GM21515 (cell line): ENCODE measurements around the gene DXO.
"Not testable (repeated sequence)": the region's sequence is repeated elsewhere in the genome, so short reads cannot be mapped to it uniquely, and the experiment has no call there.

ENCODE experiments used
- ATAC-seq: cut with Tn5 transposase; IDR thresholded peaks from one replicate; pipeline ENCODE4 v1.9.1; 2021; ENCODE audit not compliant: unreplicated experiment

DXO gene

GRCh38 chr6:31980195-31980876 is 8.4 kb upstream of the DXO start:
- not testable (repeated sequence) for ATAC-seq

GRCh38 chr6:31979238-31979898 is 7.4 kb upstream of the DXO start:
- no peak for ATAC-seq

DNA sequence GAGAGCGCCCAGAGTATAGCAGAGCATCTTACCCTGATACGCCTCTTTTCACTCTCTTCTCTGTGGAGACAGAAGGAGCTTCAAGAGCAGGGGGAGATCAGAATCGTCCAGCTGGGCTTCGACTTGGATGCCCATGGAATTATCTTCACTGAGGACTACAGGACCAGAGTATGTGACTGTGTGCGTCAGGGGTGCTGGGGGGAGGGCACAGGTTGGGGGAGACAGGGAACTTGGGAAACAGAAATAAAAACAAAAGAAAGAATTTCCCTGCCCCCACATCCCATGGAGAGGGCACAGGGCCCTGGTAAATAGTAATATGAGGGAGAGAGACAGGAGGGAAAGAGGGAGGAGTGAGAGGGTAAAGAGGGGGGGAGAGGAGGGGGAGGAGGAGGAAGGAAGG is 6.9 kb upstream of the DXO start:
- no peak for ATAC-seq

GRCh38 chr6:31977816-31978431 is 6.0 kb upstream of the DXO start:
- no peak for ATAC-seq

- ATAC-seq = not testable (repeated sequence)
Observed at GRCh38 chr6:31976065-31976464, 4.1 kb upstream of the DXO start.

DNA sequence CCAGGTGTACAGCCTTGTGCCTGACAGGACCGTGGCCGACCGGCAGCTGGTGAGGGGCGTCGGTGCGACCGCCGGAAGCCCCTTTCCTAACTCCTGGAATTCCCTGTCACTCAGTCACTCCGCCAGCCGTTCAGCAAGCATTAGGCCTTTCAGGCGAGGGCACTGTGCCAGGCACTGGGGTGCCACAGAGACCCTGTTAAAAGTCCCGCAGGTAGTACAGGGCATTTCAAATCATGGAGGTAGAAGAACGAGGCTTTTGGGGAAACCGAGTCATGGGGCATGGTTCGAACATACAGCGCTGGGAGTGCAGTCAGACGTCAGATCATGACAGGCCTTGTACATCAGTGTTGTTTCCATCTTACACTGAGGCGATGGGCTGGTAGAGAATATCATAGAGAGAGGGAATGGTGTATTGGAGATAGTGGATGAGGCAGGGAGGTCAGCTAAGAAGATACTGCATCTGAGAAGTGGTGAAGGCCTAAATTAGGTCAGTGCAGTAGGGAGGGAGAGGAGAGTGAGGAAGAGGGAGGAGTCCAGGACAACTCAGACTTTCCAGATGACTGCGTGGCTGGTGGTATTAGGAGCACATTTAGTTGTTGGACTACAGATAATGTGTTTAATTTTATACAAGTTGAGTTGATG is 892 bp upstream of the DXO start:
- no peak for ATAC-seq

GRCh38 chr6:31971279-31971992 is 502 bp downstream of the DXO start:
- ATAC-seq = no peak

- ATAC-seq = no peak
Observed at GRCh38 chr6:31970604-31971271, 1.2 kb downstream of the DXO start.

GRCh38 chr6:31969712-31970603 is 2.0 kb downstream of the DXO start:
- ATAC-seq = no peak

- no peak for ATAC-seq
Observed at GRCh38 chr6:31968791-31969711, 2.9 kb downstream of the DXO start.

DNA sequence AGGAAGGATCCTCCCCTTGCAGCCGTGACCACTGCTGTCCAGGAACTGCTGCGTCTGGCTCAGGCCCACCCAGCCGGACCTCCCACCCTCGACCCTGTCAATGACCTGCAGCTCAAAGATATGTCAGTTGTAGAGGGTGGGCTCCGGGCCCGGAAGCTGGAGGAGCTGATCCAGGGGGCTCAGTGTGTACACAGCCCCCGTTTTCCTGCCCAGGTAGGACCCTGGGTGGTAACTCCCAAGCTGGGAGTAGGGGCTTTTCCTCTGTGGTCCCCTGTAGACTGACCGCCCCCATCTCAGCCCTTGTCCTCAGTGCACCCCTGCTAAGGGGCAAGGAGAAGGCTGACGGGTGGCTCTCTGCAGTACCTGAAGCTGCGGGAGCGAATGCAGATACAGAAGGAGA is 3.6 kb downstream of the DXO start:
- ATAC-seq = no peak

- no peak for ATAC-seq
Observed at GRCh38 chr6:31967926-31968320, 4.0 kb downstream of the DXO start.

- ATAC-seq = no peak
Observed at GRCh38 chr6:31966997-31967925, 4.7 kb downstream of the DXO start.

- ATAC-seq = no peak
Observed at GRCh38 chr6:31966506-31966905, 5.4 kb downstream of the DXO start.

DNA sequence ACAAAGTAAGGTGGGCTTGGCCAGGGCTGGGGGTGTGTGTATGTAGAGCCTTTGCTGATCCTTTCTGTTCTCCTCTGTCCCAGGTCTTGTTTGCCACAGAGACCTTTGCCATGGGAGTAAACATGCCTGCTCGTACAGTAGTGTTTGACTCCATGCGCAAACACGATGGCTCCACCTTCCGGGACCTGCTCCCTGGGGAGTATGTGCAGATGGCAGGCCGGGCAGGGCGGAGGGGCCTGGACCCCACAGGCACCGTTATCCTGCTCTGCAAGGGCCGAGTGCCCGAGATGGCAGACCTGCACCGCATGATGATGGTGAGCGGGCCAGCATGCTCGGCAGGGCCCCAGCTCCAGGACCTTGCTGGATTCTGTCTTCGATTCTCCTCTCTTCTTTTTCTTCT is 6.2 kb downstream of the DXO start:
- ATAC-seq = no peak

DNA sequence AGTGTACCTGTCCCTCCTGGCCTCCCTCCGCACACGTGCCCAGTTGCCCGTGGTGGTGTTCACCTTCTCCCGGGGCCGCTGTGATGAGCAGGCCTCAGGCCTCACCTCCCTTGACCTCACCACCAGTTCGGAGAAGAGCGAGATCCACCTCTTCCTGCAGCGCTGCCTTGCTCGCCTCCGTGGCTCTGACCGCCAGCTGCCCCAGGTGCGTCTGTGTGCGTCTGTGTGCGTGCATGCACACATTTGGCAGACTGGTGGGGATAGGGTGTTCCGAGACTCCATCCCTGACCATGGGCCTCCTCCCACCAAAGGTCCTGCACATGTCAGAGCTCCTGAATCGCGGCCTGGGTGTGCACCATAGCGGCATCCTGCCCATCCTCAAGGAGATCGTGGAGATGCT is 8.0 kb downstream of the DXO start:
- no peak for ATAC-seq

- no peak for ATAC-seq
Observed at GRCh38 chr6:31961616-31962015, 10.3 kb downstream of the DXO start.
